NB4 (cell line): ENCODE measurements around the gene CLDN20.

ENCODE experiments used
- CTCF ChIP-seq: IDR thresholded peaks from one replicate; pipeline ENCODE4 v1.5.1; 2012; ENCODE audit warnings: low read depth, low read length
- MAX ChIP-seq: IDR thresholded peaks from 2 replicates; pipeline ENCODE4 v1.6.1; 2011; ENCODE audit warnings: low read depth, low read length
- MYC ChIP-seq: IDR thresholded peaks from 2 replicates; pipeline ENCODE4 v1.6.1; 2011; ENCODE audit warnings: low read depth, low read length
- POLR2A ChIP-seq: IDR thresholded peaks from 2 replicates; pipeline ENCODE4 v1.6.1; 2011; ENCODE audit warnings: mild to moderate bottlenecking; ENCODE audit not compliant: insufficient read length; ENCODE audit errors: extremely low read depth

- TF ChIP-seq CTCF (no peak), MYC (no peak), POLR2A (no peak), MAX (no peak)
Measured at GRCh38 chr6:155234687-155235086, 29.1 kb upstream of the CLDN20 start.
